Endothelial cell of umbilical vein (primary cell): Measurements from ENCODE around the gene PARD3B. TPM values are rescaled to one million over a fixed set of nuclear protein-coding genes. Genes with fewer than 3 reads are reported as not detected.

Experiments used
- BruUV-seq: library from RNA; stranded (reverse); fragments of 400-500 nt; replicated peaks from 2 replicates; lab custom pipeline; 2021; lab: Mats Ljungman, UMichigan
- CTCF ChIA-PET: fragments of 300-600, 350-600 bp; sonication (Branson Sonifier 250); formaldehyde crosslinking; loops from one replicate; lab custom pipeline; 2021; ENCODE audit warnings: antibody characterized with exemption, inconsistent platforms; lab: Charles Lee
- POLR2A ChIA-PET: fragments of 300-600, 350-600 bp; sonication (Branson Sonifier 250); formaldehyde crosslinking; loops from one replicate; lab custom pipeline; 2021; ENCODE audit warnings: antibody characterized with exemption, inconsistent platforms; lab: Charles Lee
- DNase-seq: peaks from one replicate; pipeline ENCODE4 v3.0.0-alpha.2; 2011; ENCODE audit warnings: low read depth, low spot score
- FAIRE-seq: peaks from 2 replicates; lab custom pipeline; 2011; peaks lifted over from hg19 to GRCh38; lab: Jason Lieb, UNC
- H2AFZ ChIP-seq: 2 replicates; pipeline ENCODE4 v1.6.0; 2012; ENCODE audit warnings: low read depth, low read length, control low read depth, inconsistent platforms
- H3K27ac ChIP-seq: 2 replicates; pipeline ENCODE4 v1.5.1; 2011; ENCODE audit warnings: low read depth, mild to moderate bottlenecking, control low read depth, low read length, moderate library complexity; ENCODE audit not compliant: insufficient read depth
- H3K27me3 ChIP-seq, 2 experiments: 2 replicates each; pipeline versions ENCODE4 v1.6.0 to v1.6.1; 2011; ENCODE audit warnings: low read length in 2 of 2, mixed read lengths in 1 of 2; ENCODE audit not compliant: control insufficient read depth in 2 of 2, insufficient read depth in 2 of 2
- H3K36me3 ChIP-seq, 2 experiments: 2 replicates in 1 of 2; 3 replicates in 1 of 2; pipeline ENCODE4 v1.5.1; 2011; ENCODE audit warnings: low read length in 2 of 2, mild to moderate bottlenecking in 1 of 2, moderate library complexity in 1 of 2; ENCODE audit not compliant: control insufficient read depth in 2 of 2, insufficient read depth in 2 of 2; ENCODE audit errors: extremely low read depth in 1 of 2
- H3K4me1 ChIP-seq: 3 replicates; pipeline ENCODE4 v1.5.1; 2011; ENCODE audit warnings: mild to moderate bottlenecking, low read length; ENCODE audit not compliant: control insufficient read depth, insufficient read depth; ENCODE audit errors: extremely low read depth
- H3K4me2 ChIP-seq: 2 replicates; pipeline ENCODE4 v1.6.1; 2011; ENCODE audit warnings: low read length, control low read depth, mixed read lengths; ENCODE audit not compliant: insufficient read depth
- H3K4me3 ChIP-seq, 3 experiments: fragments of 200-600 bp in 1 of 3; sonication (generic), shearing (Covaris generic) in 1 of 3; replicated peaks in 1 of 3; 2 replicates each; pipeline ENCODE4 v1.5.1; 2011 to 2016; ENCODE audit warnings: control low read depth in 3 of 3, low read length in 3 of 3, mild to moderate bottlenecking in 2 of 3, inconsistent platforms in 1 of 3, low read depth in 1 of 3, moderate library complexity in 1 of 3; ENCODE audit not compliant: insufficient read depth in 1 of 3
- H3K79me2 ChIP-seq: 2 replicates; pipeline ENCODE4 v1.6.0; 2012; ENCODE audit warnings: low read length, inconsistent platforms; ENCODE audit not compliant: control insufficient read depth, insufficient read depth
- H3K9ac ChIP-seq: replicated peaks from 2 replicates; pipeline ENCODE3; 2011; ENCODE audit warnings: low read length, control low read depth; ENCODE audit not compliant: insufficient read depth; ENCODE audit errors: extremely low read depth
- H3K9me1 ChIP-seq: replicated peaks from 3 replicates; pipeline ENCODE4 v1.6.0; 2011; ENCODE audit warnings: mild to moderate bottlenecking, low read length; ENCODE audit not compliant: control insufficient read depth, insufficient read depth; ENCODE audit errors: extremely low read depth
- H3K9me3 ChIP-seq: replicated peaks from 2 replicates; pipeline ENCODE4 v1.5.1; 2012; ENCODE audit warnings: low read length, inconsistent platforms; ENCODE audit not compliant: control insufficient read depth, insufficient read depth
- H4K20me1 ChIP-seq: replicated peaks from 2 replicates; pipeline ENCODE3; 2011; ENCODE audit warnings: mild to moderate bottlenecking, low read length; ENCODE audit not compliant: control insufficient read depth, insufficient read depth; ENCODE audit errors: extremely low read depth
- CTCF ChIP-seq, 2 donors: IDR thresholded peaks; 1 replicate in 1 of 2; 2 replicates in 1 of 2; pipeline ENCODE4 v1.5.1; 2011; ENCODE audit warnings: low read length in 2 of 2, mild to moderate bottlenecking in 2 of 2, moderate library complexity in 2 of 2, control low read depth in 1 of 2, inconsistent platforms in 1 of 2, low read depth in 1 of 2; ENCODE audit not compliant: insufficient read depth in 1 of 2; ENCODE audit errors: extremely low read depth in 1 of 2
- EZH2 ChIP-seq: IDR thresholded peaks from 2 replicates; pipeline ENCODE4 v1.6.1; 2012; ENCODE audit warnings: borderline replicate concordance, low read depth, mild to moderate bottlenecking, moderate library complexity, low read length, inconsistent platforms; ENCODE audit not compliant: severe bottlenecking
- FOS ChIP-seq: IDR thresholded peaks from 2 replicates; pipeline ENCODE4 v1.6.1; 2011; ENCODE audit warnings: mild to moderate bottlenecking, low read length, moderate library complexity, borderline replicate concordance; ENCODE audit not compliant: insufficient read depth
- GATA2 ChIP-seq: IDR thresholded peaks from 2 replicates; pipeline ENCODE4 v1.7.0; 2011; ENCODE audit warnings: low read depth, mild to moderate bottlenecking, moderate library complexity, mixed read lengths, low read length; ENCODE audit not compliant: insufficient read length, insufficient read depth
- JUN ChIP-seq: IDR thresholded peaks from 2 replicates; pipeline ENCODE4 v1.6.1; 2011; ENCODE audit warnings: borderline replicate concordance, low read depth; ENCODE audit not compliant: insufficient read length, insufficient read depth
- MAX ChIP-seq: IDR thresholded peaks from 2 replicates; pipeline ENCODE4 v1.6.1; 2011; ENCODE audit not compliant: insufficient read depth, insufficient read length
- MYC ChIP-seq: IDR thresholded peaks from one replicate; pipeline ENCODE4 v1.6.1; 2011; ENCODE audit warnings: mild to moderate bottlenecking, low read depth, low read length
- POLR2A ChIP-seq: IDR thresholded peaks from 2 replicates; pipeline ENCODE4 v1.6.1; 2012; ENCODE audit warnings: low read depth, mild to moderate bottlenecking, control low read depth, low read length
- dilution Hi-C: fragments of 300-500 bp; cut with MboI; formaldehyde crosslinking; loops from one replicate; pipeline ENCODE4 v1.15.0; 2019; ENCODE audit warnings: low sequenced_read_pairs; ENCODE audit not compliant: extremely low pct_ligation_motif_present
- intact Hi-C: fragments of 100-400 bp; cut with micrococcal nuclease; formaldehyde crosslinking; loops from one replicate; pipeline ENCODE4 v1.10.0; 2022
- polyA plus RNA-seq, 4 experiments: library from polyadenylated mRNA; depleted of rRNA in 3 of 4; stranded (reverse) in 3 of 4; unstranded in 1 of 4; fragments of >200 nt; gene quantifications; 2 replicates each; pipeline versions ENCODE4 v1.2.1 to v1.2.3, GENCODE V29; 2011 to 2012; ENCODE audit warnings: missing spikeins in 1 of 4
- total RNA-seq: library from RNA; stranded (reverse); gene quantifications from 2 replicates; pipeline ENCODE4 v1.2.3, GENCODE V29; 2021

Gene PARD3B
- total and polyA plus RNA-seq, 2 donors (not counting 3 experiments of a cell fraction or from before 2014, with no cell fraction given) = 2.2 to 30.9 TPM

DNA sequence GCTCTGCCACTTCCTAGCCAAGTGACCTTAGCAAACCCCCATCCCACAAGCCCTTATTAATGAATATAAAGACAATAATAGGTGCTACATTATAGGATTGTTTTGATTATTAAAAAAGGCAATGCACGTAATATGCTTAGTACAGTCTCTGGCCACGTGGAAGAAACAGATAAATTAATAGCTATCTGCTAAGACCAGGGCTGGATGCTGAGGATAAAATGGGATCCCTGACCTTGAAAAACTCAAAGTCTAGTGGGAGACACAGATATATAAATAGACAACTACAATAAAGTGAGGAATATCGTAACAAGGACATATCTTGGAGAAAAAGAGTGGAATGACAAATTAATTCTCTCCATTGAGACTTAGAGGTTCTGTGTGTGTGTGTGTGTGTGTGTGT is 29.9 kb upstream of the PARD3B start:
- Histone ChIP-seq H3K36me3 (no peaks in the 10 kb centered on the region), H3K4me3 (no peak overlapping the region), H3K27ac (no peak overlapping the region), H3K79me2 (no peaks in the 10 kb centered on the region), H4K20me1 (no peaks in the 10 kb centered on the region), H3K9me1 (no peaks in the 10 kb centered on the region), H3K27me3 (no peaks in the 10 kb centered on the region), H3K9me3 (no peaks in the 10 kb centered on the region), H2AFZ (no peak overlapping the region), H3K4me1 (no peaks in the 10 kb centered on the region), H3K4me2 (no peak overlapping the region), H3K9ac (no peak overlapping the region)
- DNase-seq (no peak), FAIRE-seq (no peak)
- TF ChIP-seq FOS (no peak), MAX (no peak), JUN (no peak), CTCF (IDR thresholded peaks at IDR 0.05; ENCODE audit: extremely low read depth in 1 of 2, insufficient read depth in 1 of 2, low read depth in 1 of 2, low read length in 2 of 2) (no peak)
- dilution Hi-C loops = no loop called here
- no TSS peak for BruUV-seq
- ChIA-PET POLR2A (no interaction called here), CTCF (interaction anchor here (0.7 kb wide), 1 partner anchor 36 kb away, joined by 3 read pairs; no protein-coding TSS in a partner anchor)
- intact Hi-C loops = no loop called here

GRCh38 chr2:204517154-204517553 is 28.1 kb upstream of the PARD3B start:
- no TSS peak for BruUV-seq
- no peak for DNase-seq
- H3K79me2 ChIP-seq = no peaks in the 10 kb centered on the region
- ChIA-PET CTCF (no interaction called here), POLR2A (no interaction called here)
- no peaks in the 10 kb centered on the region for H3K9me1 ChIP-seq
- dilution Hi-C loops (no loop called here), intact Hi-C loops (no loop called here)
- no peak for FAIRE-seq
- H3K4me2 ChIP-seq = no peak overlapping the region
- H3K9me3 ChIP-seq = no peaks in the 10 kb centered on the region
- no peaks in the 10 kb centered on the region for H4K20me1 ChIP-seq
- no peak for TF ChIP-seq POLR2A
- TF ChIP-seq GATA2 = no peak
- no peak for TF ChIP-seq MAX
- no peak for TF ChIP-seq MYC
- no peak for TF ChIP-seq FOS
- no peak for TF ChIP-seq CTCF (IDR thresholded peaks at IDR 0.05; ENCODE audit: extremely low read depth in 1 of 2, insufficient read depth in 1 of 2, low read depth in 1 of 2, low read length in 2 of 2)
- TF ChIP-seq EZH2 = no peak
- H3K36me3 ChIP-seq = no peaks in the 10 kb centered on the region
- no peaks in the 10 kb centered on the region for H3K4me1 ChIP-seq
- no peak overlapping the region for H3K4me3 ChIP-seq
- H2AFZ ChIP-seq = no peak overlapping the region
- H3K9ac ChIP-seq = no peak overlapping the region
- H3K27me3 ChIP-seq = no peaks in the 10 kb centered on the region
- no peak overlapping the region for H3K27ac ChIP-seq
